ENCODE results near the gene NDUFC1. TPM values are rescaled to one million over a fixed set of nuclear protein-coding genes. Genes with fewer than 3 reads are reported as not detected.

NDUFC1 gene
- total and polyA plus RNA-seq, 2 of the 8 experiments (the other 6 are each of a cell fraction or from before 2014, with no cell fraction given): 41.9 to 62.0 TPM

DNA sequence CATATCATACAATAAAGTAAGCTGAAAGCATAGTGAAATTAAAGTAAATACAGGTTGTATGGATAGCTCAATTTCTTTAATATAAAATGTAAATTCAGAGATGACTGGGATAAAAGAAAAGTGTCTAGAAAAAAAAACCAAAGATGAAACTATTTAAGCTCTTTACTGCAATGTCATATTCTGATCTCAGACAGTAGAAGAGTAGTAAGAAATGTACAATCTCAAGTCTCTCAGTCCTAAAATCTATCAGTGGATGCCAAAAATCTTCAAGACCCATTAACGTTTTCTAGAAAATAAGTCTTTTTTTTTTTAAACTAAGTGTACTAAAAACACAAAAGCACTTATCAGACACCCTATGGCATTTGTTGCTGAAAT lies 36.1 kb downstream of the NDUFC1 start:
- Histone ChIP-seq H3K27ac (ENCODE audit: low read depth, low read length) (no peak overlapping the region), H3K56ac (replicated peaks; ENCODE audit: insufficient read length, low read depth, low read length) (no peak overlapping the region), H3K9me3 (ENCODE audit: insufficient read depth in 2 of 2, low read depth in 1 of 2, low read length in 1 of 2) (no peaks in the 10 kb centered on the region), H4K5ac (ENCODE audit: insufficient read length, low read depth, low read length) (no peak overlapping the region), H3K23ac (ENCODE audit: insufficient read length) (no peak overlapping the region), H3K79me1 (ENCODE audit: low read depth, low read length) (no peaks in the 10 kb centered on the region), H2BK15ac (ENCODE audit: low read length) (no peak overlapping the region), H3K4ac (replicated peaks; ENCODE audit: insufficient read length, low read depth, low read length) (no peak overlapping the region), H3K4me3 (ENCODE audit: extremely low read depth in 1 of 4, insufficient read depth in 2 of 4, low read depth in 3 of 4, low read length in 4 of 4) (no peak overlapping the region), H3K18ac (ENCODE audit: extremely low read depth, low read length) (no peak overlapping the region), H2AK5ac (ENCODE audit: low read depth, low read length) (no peak overlapping the region), H4K20me1 (replicated peaks in 1 of 2; ENCODE audit: control insufficient read depth in 1 of 2, insufficient read depth in 2 of 2, low read length in 2 of 2) (no peaks in the 10 kb centered on the region), H3K9ac (replicated peaks in 1 of 4; ENCODE audit: extremely low read depth in 1 of 4, low read depth in 3 of 4, low read length in 3 of 4) (no peak overlapping the region), H2AFZ (ENCODE audit: low read length) (no peak overlapping the region), H3K4me1 (replicated peaks in 1 of 4; ENCODE audit: control insufficient read depth in 3 of 4, insufficient read depth in 4 of 4, low read length in 3 of 4) (peaks cover 0 to 8% (median 2%) of the 10 kb centered on the region in 4 experiments; a peak in 4 of 7 replicates), H4K91ac (replicated peaks; ENCODE audit: insufficient read length, low read length) (no peak overlapping the region), H2BK5ac (ENCODE audit: low read depth, low read length) (no peak overlapping the region), H2BK20ac (ENCODE audit: low read length) (no peak overlapping the region), H3K79me2 (ENCODE audit: control insufficient read depth in 1 of 2, insufficient read depth in 2 of 2, low read length in 2 of 2) (no peaks in the 10 kb centered on the region), H3K36me3 (ENCODE audit: control insufficient read depth in 2 of 4, insufficient read depth in 4 of 4, low read length in 3 of 4) (no peaks in the 10 kb centered on the region), H3K14ac (ENCODE audit: insufficient read length) (no peak overlapping the region), H3K4me2 (ENCODE audit: insufficient read depth in 1 of 2, low read depth in 2 of 2, low read length in 2 of 2) (no peak overlapping the region; a peak in 1 of 4 replicates), H2BK12ac (ENCODE audit: low read depth, low read length) (no peak overlapping the region), H3K23me2 (ENCODE audit: low read depth, low read length) (no peaks in the 10 kb centered on the region), H2BK120ac (replicated peaks; ENCODE audit: low read depth, low read length) (no peak overlapping the region), H4K8ac (ENCODE audit: extremely low read depth, insufficient read depth, low read length) (no peak overlapping the region), H3K27me3 (replicated peaks in 1 of 4; ENCODE audit: control insufficient read depth in 3 of 4, extremely low read depth in 1 of 4, insufficient read depth in 3 of 4, low read length in 3 of 4) (no peaks in the 10 kb centered on the region)
- DNase-seq (ENCODE audit: low read depth in 1 of 2, low spot score in 2 of 2) (no peak), FAIRE-seq (no peak)
- ChIA-PET CTCF (ENCODE audit: partially characterized antibody) (interaction anchor here (0.6 to 2.3 kb wide), 8 partner anchors 9 to 432 kb away, joined by 3 to 10 read pairs (median 3); partner anchors contain the start of gene MGARP), POLR2A (ENCODE audit: partially characterized antibody) (no interaction called here)
- 73% methylated on average over 1 of the region's 1 CpG; no CpG with 5 or more reads in 1 of the 2 experiments for WGBS, 2 experiments (ENCODE audit: extremely low coverage in 1 of 2, insufficient coverage in 1 of 2, insufficient read length in 1 of 2, insufficient replicate concordance in 2 of 2, low coverage in 1 of 2, low lambda C conversion rate in 2 of 2, missing lambda C conversion rate in 1 of 2)
- TF ChIP-seq RNF2 (IDR thresholded peaks at IDR 0.05; ENCODE audit: borderline replicate concordance, low read depth, low read length, missing control alignments, poor library complexity, severe bottlenecking): no peak
- no peak for TF ChIP-seq EP300 (IDR thresholded peaks at IDR 0.05; ENCODE audit: borderline replicate concordance in 1 of 2, low read depth in 2 of 2, low read length in 2 of 2)
- no peak for TF ChIP-seq NRF1 (IDR thresholded peaks at IDR 0.05; ENCODE audit: low read depth, low read length)
- TF ChIP-seq TAF7 (optimal IDR thresholded peaks at IDR 0.05; ENCODE audit: borderline replicate concordance, low read depth, low read length): no peak
- no peak for TF ChIP-seq SIRT6 (IDR thresholded peaks at IDR 0.05; ENCODE audit: low read length)
- no peak for TF ChIP-seq CTBP2 (IDR thresholded peaks at IDR 0.05; ENCODE audit: borderline replicate concordance, insufficient read depth, insufficient read length, low read length)
- TF ChIP-seq, protein P1, sequence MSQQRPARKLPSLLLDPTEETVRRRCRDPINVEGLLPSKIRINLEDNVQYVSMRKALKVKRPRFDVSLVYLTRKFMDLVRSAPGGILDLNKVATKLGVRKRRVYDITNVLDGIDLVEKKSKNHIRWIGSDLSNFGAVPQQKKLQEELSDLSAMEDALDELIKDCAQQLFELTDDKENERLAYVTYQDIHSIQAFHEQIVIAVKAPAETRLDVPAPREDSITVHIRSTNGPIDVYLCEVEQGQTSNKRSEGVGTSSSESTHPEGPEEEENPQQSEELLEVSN (IDR thresholded peaks at IDR 0.05): no peak
- no peak for TF ChIP-seq KDM5A (IDR thresholded peaks at IDR 0.05; ENCODE audit: low read length)
- no peak for TF ChIP-seq CEBPB (IDR thresholded peaks at IDR 0.05; ENCODE audit: low read depth, low read length)
- no peak for TF ChIP-seq TCF12 (IDR thresholded peaks at IDR 0.05; ENCODE audit: low read depth, low read length)
- no peak for TF ChIP-seq CREB1 (IDR thresholded peaks at IDR 0.05)
- no peak for TF ChIP-seq KDM1A (IDR thresholded peaks at IDR 0.05; ENCODE audit: borderline replicate concordance, low read length)
- no peak for TF ChIP-seq BACH1 (IDR thresholded peaks at IDR 0.05; ENCODE audit: low read length)
- no peak for TF ChIP-seq TAF1 (IDR thresholded peaks at IDR 0.05; ENCODE audit: low read depth, low read length)
- no peak for TF ChIP-seq POU5F1 (IDR thresholded peaks at IDR 0.05; ENCODE audit: low read depth, low read length)
